GM12892 (cell line): ENCODE data around the gene INPP4A.

Experiments used
- POLR2A ChIP-seq: IDR thresholded peaks from 2 replicates; pipeline ENCODE4 v1.6.1; 2011; ENCODE audit warnings: low read depth, low read length, control low read depth
- POLR2AphosphoS5 ChIP-seq: IDR thresholded peaks from 2 replicates; pipeline ENCODE4 v1.6.1; 2011; ENCODE audit warnings: low read depth, low read length, control low read depth

GRCh38 chr2:98512699-98513098 is 68.0 kb downstream of the INPP4A start:
- TF ChIP-seq POLR2AphosphoS5 (no peak), POLR2A (no peak)
